Right ventricle myocardium superior (tissue), 1 donor: ENCODE measurements around the gene IFNGR1. TPM values are rescaled to one million over a fixed set of nuclear protein-coding genes. Genes with fewer than 3 reads are reported as not detected.

Source experiments
- ATAC-seq: fragments of 200-7000 bp; cut with Tn5 transposase; one replicate; pipeline ENCODE4 v1.9.1; 2020; ENCODE audit warnings: mild to moderate bottlenecking; ENCODE audit not compliant: poor library complexity
- DNase-seq: peaks from one replicate; pipeline ENCODE4 v3.0.0-alpha.2; 2020
- intact Hi-C: fragments of 100-400 bp; cut with DNase I; formaldehyde crosslinking; loops from one replicate; pipeline ENCODE4 v1.11.2; 2022
- total RNA-seq: library from RNA; stranded (reverse); fragmentation: NEBNext Ultra II Directional; extraction: Animal tissue kit (Norgen Biotek cat#: 25700); gene quantifications from one replicate; pipeline ENCODE4 v1.2.1, GENCODE V29; 2021
- donor health status: DM: no; HTN: yes; CAD: no; lungs with severe emphysema.

IFNGR1 gene
- total RNA-seq, 1 donor from 2014 or later = 99.9 TPM

- no peak for ATAC-seq
- no peak for DNase-seq
- intact Hi-C loops = loop anchor here (5.0 kb wide), 1 partner anchor 96 kb away; no protein-coding TSS in a partner anchor
Observed at GRCh38 chr6:137192821-137193220, 26.4 kb downstream of the IFNGR1 start.

- intact Hi-C loops = loop anchor here (5.0 kb wide), 1 partner anchor 94 kb away; no protein-coding TSS in a partner anchor
- DNase-seq (no peak), ATAC-seq (peak; percentile 50)
Observed at GRCh38 chr6:137191670-137192069, 27.5 kb downstream of the IFNGR1 start.

GRCh38 chr6:137191236-137191635, 27.9 kb downstream of the IFNGR1 start:
- peak; percentile 22 for ATAC-seq
- no peak for DNase-seq
- intact Hi-C loops = loop anchor here (5.0 kb wide), 1 partner anchor 94 kb away; no protein-coding TSS in a partner anchor

GRCh38 chr6:137190583-137191094, 28.5 kb downstream of the IFNGR1 start:
- intact Hi-C loops = loop anchor here (5.0 kb wide), 1 partner anchor 93 kb away; no protein-coding TSS in a partner anchor
- ATAC-seq (no peak), DNase-seq (no peak)

GRCh38 chr6:137188855-137189254, 30.3 kb downstream of the IFNGR1 start:
- DNase-seq (no peak), ATAC-seq (no peak)
- intact Hi-C loops = no loop called here

GRCh38 chr6:137185290-137185689, 33.9 kb downstream of the IFNGR1 start:
- ATAC-seq (no peak), DNase-seq (no peak)
- intact Hi-C loops = no loop called here

GRCh38 chr6:137182654-137183073, 36.5 kb downstream of the IFNGR1 start:
- intact Hi-C loops = no loop called here
- no peak for DNase-seq
- no peak for ATAC-seq

- intact Hi-C loops = no loop called here
- ATAC-seq = no peak
Observed at GRCh38 chr6:137181891-137182653, 37.1 kb downstream of the IFNGR1 start.

GRCh38 chr6:137177611-137178010, 41.6 kb downstream of the IFNGR1 start:
- intact Hi-C loops = no loop called here
- ATAC-seq (no peak), DNase-seq (no peak)

More at GRCh38 chr6:137181891-137182653, 37.1 kb downstream of the IFNGR1 start:
- DNase-seq = no peak

- DNase-seq = no peak
- intact Hi-C loops = no loop called here
- no peak for ATAC-seq
Observed at GRCh38 chr6:137176729-137177128, 42.5 kb downstream of the IFNGR1 start.

GRCh38 chr6:137175868-137176245, 43.3 kb downstream of the IFNGR1 start:
- DNase-seq = no peak
- ATAC-seq = no peak
- intact Hi-C loops = no loop called here

- intact Hi-C loops = no loop called here
- ATAC-seq (peak; percentile 87), DNase-seq (no peak)
Observed at GRCh38 chr6:137175157-137175867, 43.9 kb downstream of the IFNGR1 start.

- no peak for ATAC-seq
Observed at GRCh38 chr6:137173501-137173900, 45.7 kb downstream of the IFNGR1 start, which contains the start of gene IL22RA2. Gene IL22RA2, minus strand, starts transcription at chr6:137173644. Its CDS starts 11,895 bp downstream, at chr6:137161749.

GRCh38 chr6:137172734-137173431, 46.3 kb downstream of the IFNGR1 start:
- DNase-seq (no peak), ATAC-seq (no peak)
- intact Hi-C loops = no loop called here

More at GRCh38 chr6:137173501-137173900, 45.7 kb downstream of the IFNGR1 start, which contains the start of gene IL22RA2:
- no peak for DNase-seq
- intact Hi-C loops = no loop called here

GRCh38 chr6:137171824-137172733, 47.1 kb downstream of the IFNGR1 start:
- intact Hi-C loops = no loop called here

GRCh38 chr6:137171053-137171374, 48.2 kb downstream of the IFNGR1 start:
- ATAC-seq (no peak), DNase-seq (no peak)
- intact Hi-C loops = no loop called here

More at GRCh38 chr6:137171824-137172733, 47.1 kb downstream of the IFNGR1 start:
- no peak for ATAC-seq
- DNase-seq = no peak

- DNase-seq = no peak
- no peak for ATAC-seq
- intact Hi-C loops = no loop called here
Observed at GRCh38 chr6:137170266-137171052, 48.7 kb downstream of the IFNGR1 start.
